WTC11 (cell line): ENCODE results near the gene PTPRN2. TPM values are rescaled to one million over a fixed set of nuclear protein-coding genes. Genes with fewer than 3 reads are reported as not detected.

Source experiments
- ATAC-seq: fragments of 200-7000 bp; cut with Tn5 transposase; 2 replicates; pipeline ENCODE4 v1.10.0; 2021; ENCODE audit warnings: mild to moderate bottlenecking, moderate library complexity
- CTCF ChIA-PET: fragments of 300-600 bp; sonication (Branson Sonifier 250); formaldehyde crosslinking; loops from one replicate; lab custom pipeline; 2021; ENCODE audit warnings: antibody characterized with exemption; lab: Charles Lee
- POLR2A ChIA-PET: fragments of 350-600 bp; sonication (Branson Sonifier 250); formaldehyde crosslinking; loops from one replicate; lab custom pipeline; 2021; ENCODE audit warnings: antibody characterized with exemption; lab: Charles Lee
- DNase-seq: peaks from one replicate; pipeline ENCODE4 v3.0.0; 2021; ENCODE audit warnings: low spot score
- H3K27ac Mint-ChIP-seq: 2 replicates; pipeline ENCODE4 v1.8.0; 2021; ENCODE audit warnings: mixed read lengths
- H3K27me3 Mint-ChIP-seq: 2 replicates; pipeline ENCODE4 v1.8.0; 2021; ENCODE audit warnings: low read depth, mild to moderate bottlenecking, moderate library complexity, mixed read lengths
- H3K36me3 Mint-ChIP-seq: 2 replicates; pipeline ENCODE4 v1.8.0; 2021; ENCODE audit warnings: mixed read lengths
- H3K4me1 Mint-ChIP-seq: 2 replicates; pipeline ENCODE4 v1.8.0; 2022; ENCODE audit warnings: mixed read lengths
- H3K4me3 Mint-ChIP-seq: 2 replicates; pipeline ENCODE4 v1.8.0; 2021; ENCODE audit warnings: mild to moderate bottlenecking, moderate library complexity, mixed read lengths
- H3K9me3 Mint-ChIP-seq: 2 replicates; pipeline ENCODE4 v1.8.0; 2021; ENCODE audit warnings: mixed read lengths
- ATF1 ChIP-seq: sonication (generic); formaldehyde crosslinking; IDR thresholded peaks from 2 replicates; pipeline ENCODE4 v1.8.1; 2023; ENCODE audit warnings: mild to moderate bottlenecking, moderate library complexity, missing genetic modification reagents
- CBFB ChIP-seq: sonication (generic); formaldehyde crosslinking; IDR thresholded peaks from 2 replicates; pipeline ENCODE4 v1.8.1; 2022; ENCODE audit warnings: mild to moderate bottlenecking, low read depth, missing genetic modification reagents
- FOXP1 ChIP-seq: sonication (generic); formaldehyde crosslinking; IDR thresholded peaks from 2 replicates; pipeline ENCODE4 v1.8.0; 2022; ENCODE audit warnings: missing genetic modification reagents, mild to moderate bottlenecking, moderate library complexity, borderline replicate concordance
- GTF2I ChIP-seq: fragments of 250-450 bp; sonication (Bioruptor Pico); conservative IDR thresholded peaks from 2 replicates; pipeline ENCODE4 v1.4.0; 2021; ENCODE audit warnings: mild to moderate bottlenecking
- IRF2 ChIP-seq: sonication (generic); formaldehyde crosslinking; IDR thresholded peaks from 2 replicates; pipeline ENCODE4 v1.8.0; 2022; ENCODE audit warnings: low read depth, missing genetic modification reagents, borderline replicate concordance
- MYBL2 ChIP-seq: sonication (generic); formaldehyde crosslinking; IDR thresholded peaks from 2 replicates; pipeline ENCODE4 v1.8.1; 2023; ENCODE audit warnings: mild to moderate bottlenecking, moderate library complexity, missing genetic modification reagents
- NFATC4 ChIP-seq: fragments of 250-450 bp; sonication (Bioruptor Pico); IDR thresholded peaks from 2 replicates; pipeline ENCODE4 v1.9.0; 2021; ENCODE audit warnings: mild to moderate bottlenecking
- NFE2L1 ChIP-seq: sonication (generic); formaldehyde crosslinking; IDR thresholded peaks from 2 replicates; pipeline ENCODE4 v1.8.1; 2023; ENCODE audit warnings: missing genetic modification reagents
- NFYB ChIP-seq: sonication (generic); formaldehyde crosslinking; conservative IDR thresholded peaks from 2 replicates; pipeline ENCODE4 v1.8.0; 2022; ENCODE audit warnings: low read depth, missing genetic modification reagents
- OVOL2 ChIP-seq: fragments of 250-450 bp; sonication (Bioruptor Pico); IDR thresholded peaks from 2 replicates; pipeline ENCODE4 v1.9.0; 2021; ENCODE audit warnings: mild to moderate bottlenecking, borderline replicate concordance
- SOX15 ChIP-seq: fragments of 250-450 bp; sonication (Bioruptor Pico); IDR thresholded peaks from 2 replicates; pipeline ENCODE4 v1.9.0; 2021; ENCODE audit warnings: mild to moderate bottlenecking
- TEAD1 ChIP-seq: sonication (generic); formaldehyde crosslinking; IDR thresholded peaks from 2 replicates; pipeline ENCODE4 v1.8.0; 2022; ENCODE audit warnings: mild to moderate bottlenecking, missing genetic modification reagents
- TEAD4 ChIP-seq: sonication (generic); formaldehyde crosslinking; IDR thresholded peaks from 2 replicates; pipeline ENCODE4 v1.8.0; 2022; ENCODE audit warnings: mild to moderate bottlenecking, missing genetic modification reagents
- TP53 ChIP-seq: sonication (generic); formaldehyde crosslinking; IDR thresholded peaks from 2 replicates; pipeline ENCODE4 v1.8.1; 2023; ENCODE audit warnings: mild to moderate bottlenecking, missing genetic modification reagents
- ZNF263 ChIP-seq: sonication (generic); formaldehyde crosslinking; IDR thresholded peaks from 2 replicates; pipeline ENCODE4 v1.8.1; 2022; ENCODE audit warnings: low read depth, mild to moderate bottlenecking, moderate library complexity, missing genetic modification reagents
- total RNA-seq: library from RNA; stranded (reverse); gene quantifications from 3 replicates; pipeline ENCODE4 v1.2.3, GENCODE V29; 2021
- TF ChIP-seq, protein P1 (sequence below): sonication (generic); formaldehyde crosslinking; IDR thresholded peaks from 2 replicates; pipeline ENCODE4 v1.8.1; 2023; ENCODE audit warnings: mild to moderate bottlenecking, missing genetic modification reagents, moderate library complexity
- TF ChIP-seq, protein P2 (sequence below): fragments of 250-450 bp; sonication (Bioruptor Pico); IDR thresholded peaks from 2 replicates; pipeline ENCODE4 v1.8.0; 2021; ENCODE audit warnings: mild to moderate bottlenecking
- TF ChIP-seq, protein P3 (sequence below): sonication (generic); formaldehyde crosslinking; IDR thresholded peaks from 2 replicates; pipeline ENCODE4 v1.8.0; 2022; ENCODE audit warnings: mild to moderate bottlenecking, missing genetic modification reagents
- TF ChIP-seq, protein P4 (sequence below): sonication (generic); formaldehyde crosslinking; IDR thresholded peaks from 2 replicates; pipeline ENCODE4 v1.8.0; 2022; ENCODE audit warnings: mild to moderate bottlenecking, missing genetic modification reagents
- TF ChIP-seq, protein P5 (sequence below): sonication (generic); formaldehyde crosslinking; IDR thresholded peaks from 2 replicates; pipeline ENCODE4 v1.8.1; 2022; ENCODE audit warnings: mild to moderate bottlenecking, missing genetic modification reagents, moderate library complexity, borderline replicate concordance
- TF ChIP-seq, protein P6 (sequence below): fragments of 250-450 bp; sonication (Bioruptor Pico); IDR thresholded peaks from 2 replicates; pipeline ENCODE4 v2.1.2; 2022; ENCODE audit warnings: mild to moderate bottlenecking, moderate library complexity
- TF ChIP-seq, protein P7 (sequence below): sonication (generic); formaldehyde crosslinking; conservative IDR thresholded peaks from 2 replicates; pipeline ENCODE4 v1.8.1; 2022; ENCODE audit warnings: mild to moderate bottlenecking, missing genetic modification reagents

Gene PTPRN2
- total RNA-seq, 1 experiment from 2014 or later, result 4.7 TPM

DNA sequence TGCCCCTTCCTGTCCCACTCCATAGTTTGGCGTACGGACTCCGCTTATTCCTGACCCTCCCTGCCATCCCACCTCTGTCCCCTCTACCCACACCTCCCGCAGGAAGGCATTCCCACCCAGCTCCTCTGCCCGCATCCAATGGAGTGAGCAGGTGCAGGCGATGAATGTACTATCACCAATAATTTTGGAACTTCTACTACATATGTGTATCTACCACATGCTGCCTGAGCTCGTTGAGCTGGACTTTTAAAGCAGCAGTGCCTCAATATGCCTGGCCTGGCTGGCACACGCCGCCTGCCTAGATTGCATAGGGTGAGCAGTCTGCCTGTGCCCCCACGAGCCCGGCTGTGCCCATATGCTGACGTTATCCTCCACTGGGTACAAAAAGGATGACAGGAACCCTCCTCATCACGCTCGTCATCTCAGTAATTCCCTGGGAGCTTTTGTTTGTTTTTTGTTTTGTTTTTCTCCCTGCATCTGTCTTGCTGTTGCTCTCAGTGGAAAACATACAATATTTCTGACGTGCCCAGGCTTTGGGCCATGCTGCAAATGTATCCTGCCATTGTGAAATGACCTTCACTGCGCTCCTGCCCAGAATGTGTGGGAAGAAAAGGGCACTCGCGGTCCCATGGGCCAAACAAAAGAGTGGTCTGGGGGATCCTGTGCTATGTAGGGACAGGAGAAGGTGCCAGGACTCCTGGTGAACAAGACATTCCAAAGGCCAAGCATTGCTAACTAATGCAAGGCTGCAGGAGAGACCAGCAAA, 302.8 kb downstream of the PTPRN2 start (continued):
- TF ChIP-seq SOX15 (no peak), NFYB (CRISPR knock-in tag) (no peak), IRF2 (no peak), FOXP1 (CRISPR knock-in tag) (no peak), NFATC4 (no peak), TEAD4 (no peak)
- TF ChIP-seq, protein P1, sequence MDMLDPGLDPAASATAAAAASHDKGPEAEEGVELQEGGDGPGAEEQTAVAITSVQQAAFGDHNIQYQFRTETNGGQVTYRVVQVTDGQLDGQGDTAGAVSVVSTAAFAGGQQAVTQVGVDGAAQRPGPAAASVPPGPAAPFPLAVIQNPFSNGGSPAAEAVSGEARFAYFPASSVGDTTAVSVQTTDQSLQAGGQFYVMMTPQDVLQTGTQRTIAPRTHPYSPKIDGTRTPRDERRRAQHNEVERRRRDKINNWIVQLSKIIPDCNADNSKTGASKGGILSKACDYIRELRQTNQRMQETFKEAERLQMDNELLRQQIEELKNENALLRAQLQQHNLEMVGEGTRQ (CRISPR knock-in tag), result no peak
- TF ChIP-seq, all 79 proteins: peak for 0

DNA sequence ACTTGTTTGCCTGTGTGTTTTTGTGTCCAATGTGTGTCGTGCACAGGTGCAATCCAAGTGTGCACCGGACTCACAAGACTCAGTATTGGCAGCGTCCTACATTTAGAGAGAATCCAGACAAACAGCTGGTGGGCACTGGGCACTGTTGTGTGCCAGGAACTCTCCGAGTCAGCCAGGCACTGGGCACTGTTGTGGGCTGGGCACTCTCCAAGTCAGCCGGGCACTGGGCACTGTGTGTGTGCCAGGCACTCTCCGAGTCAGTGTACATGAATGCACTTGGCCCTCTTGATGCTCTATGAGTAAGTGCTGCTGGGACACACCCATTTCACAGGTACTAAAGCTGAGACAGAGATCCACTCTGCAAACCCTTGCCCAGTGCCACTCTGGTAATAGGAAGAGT, 303.5 kb downstream of the PTPRN2 start:
- no peak for ATAC-seq
- POLR2A ChIA-PET, result no interaction called here
- H3K4me1 Mint-ChIP-seq, result no peaks in the 10 kb centered on the region

DNA sequence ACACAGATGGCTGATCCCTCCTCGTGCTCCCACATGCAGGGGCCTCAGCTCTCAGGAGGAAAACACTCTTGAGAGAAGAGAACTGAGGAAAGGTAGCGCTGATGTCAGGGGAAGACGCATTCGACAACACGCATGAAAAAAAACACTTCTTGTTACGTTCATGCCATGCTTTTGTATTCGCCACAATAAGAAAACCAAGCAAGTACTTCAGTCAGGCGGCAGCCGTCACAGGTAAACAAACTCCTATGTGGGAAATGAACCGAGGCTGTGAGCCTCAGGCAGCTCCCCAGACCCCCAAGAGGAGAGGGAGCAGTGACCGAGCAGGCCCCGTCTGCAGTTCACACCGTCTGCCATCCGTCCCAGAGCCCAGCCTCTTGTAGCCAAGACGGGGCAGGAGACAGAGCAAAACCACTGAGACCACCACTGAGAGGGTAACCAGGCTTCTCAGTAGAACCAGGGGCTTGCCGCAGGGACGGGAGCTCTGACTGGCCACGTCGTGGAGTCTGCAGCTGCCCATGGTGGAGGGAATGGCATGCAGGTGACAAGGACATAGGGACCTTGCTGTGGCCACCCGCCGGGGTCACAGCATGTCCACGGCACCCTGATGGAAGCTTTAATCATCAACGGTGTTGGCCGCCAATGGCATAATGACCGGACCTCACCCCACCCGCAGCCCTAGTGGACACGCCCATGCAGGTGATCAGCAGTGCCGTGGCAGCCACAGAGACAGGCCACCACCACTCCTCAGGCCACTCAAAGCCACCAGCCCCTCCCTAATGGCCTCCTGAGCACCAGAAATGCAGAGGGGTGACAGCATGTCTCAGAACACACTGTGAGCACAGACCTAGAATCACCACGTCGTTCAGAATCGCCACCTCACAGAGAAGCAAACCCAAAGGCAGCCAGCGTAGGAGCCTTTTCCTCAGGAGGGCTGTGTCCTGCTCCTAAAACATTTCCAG, 304.3 kb downstream of the PTPRN2 start:
- no peak overlapping the region; the same call in 1 of the 2 replicates for H3K27ac Mint-ChIP-seq
- H3K4me1 Mint-ChIP-seq, result no peaks in the 10 kb centered on the region
- no peak for ATAC-seq
- peaks cover 27% of the 10 kb centered on the region for H3K9me3 Mint-ChIP-seq
- H3K36me3 Mint-ChIP-seq, result peaks cover 20% of the 10 kb centered on the region
- POLR2A ChIA-PET, result no interaction called here
- H3K27me3 Mint-ChIP-seq, result peaks cover 5% of the 10 kb centered on the region
- CTCF ChIA-PET, result no interaction called here
- H3K4me3 Mint-ChIP-seq, result no peak overlapping the region
- no peak for DNase-seq
- no peak for TF ChIP-seq OVOL2 (CRISPR knock-in tag)
- TF ChIP-seq, protein P1 (CRISPR knock-in tag), result no peak
- no peak for TF ChIP-seq ATF1
- no peak for TF ChIP-seq MYBL2 (CRISPR knock-in tag)
- TF ChIP-seq GTF2I, result no peak
- TF ChIP-seq TP53 (CRISPR knock-in tag), result no peak
- no peak for TF ChIP-seq NFATC4
- TF ChIP-seq, protein P2, sequence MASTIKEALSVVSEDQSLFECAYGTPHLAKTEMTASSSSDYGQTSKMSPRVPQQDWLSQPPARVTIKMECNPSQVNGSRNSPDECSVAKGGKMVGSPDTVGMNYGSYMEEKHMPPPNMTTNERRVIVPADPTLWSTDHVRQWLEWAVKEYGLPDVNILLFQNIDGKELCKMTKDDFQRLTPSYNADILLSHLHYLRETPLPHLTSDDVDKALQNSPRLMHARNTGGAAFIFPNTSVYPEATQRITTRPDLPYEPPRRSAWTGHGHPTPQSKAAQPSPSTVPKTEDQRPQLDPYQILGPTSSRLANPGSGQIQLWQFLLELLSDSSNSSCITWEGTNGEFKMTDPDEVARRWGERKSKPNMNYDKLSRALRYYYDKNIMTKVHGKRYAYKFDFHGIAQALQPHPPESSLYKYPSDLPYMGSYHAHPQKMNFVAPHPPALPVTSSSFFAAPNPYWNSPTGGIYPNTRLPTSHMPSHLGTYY (CRISPR knock-in tag), result no peak
- no peak for TF ChIP-seq NFE2L1 (CRISPR knock-in tag)
- TF ChIP-seq, protein P3, sequence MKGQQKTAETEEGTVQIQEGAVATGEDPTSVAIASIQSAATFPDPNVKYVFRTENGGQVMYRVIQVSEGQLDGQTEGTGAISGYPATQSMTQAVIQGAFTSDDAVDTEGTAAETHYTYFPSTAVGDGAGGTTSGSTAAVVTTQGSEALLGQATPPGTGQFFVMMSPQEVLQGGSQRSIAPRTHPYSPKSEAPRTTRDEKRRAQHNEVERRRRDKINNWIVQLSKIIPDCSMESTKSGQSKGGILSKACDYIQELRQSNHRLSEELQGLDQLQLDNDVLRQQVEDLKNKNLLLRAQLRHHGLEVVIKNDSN (CRISPR knock-in tag), result no peak

More for the DNA sequence above, 303.5 kb downstream of the PTPRN2 start:
- peaks cover 5% of the 10 kb centered on the region for H3K27me3 Mint-ChIP-seq
- no peak for DNase-seq
- no peak for TF ChIP-seq TEAD1 (CRISPR knock-in tag)
- TF ChIP-seq NFE2L1 (CRISPR knock-in tag), result no peak
- TF ChIP-seq, protein P4, sequence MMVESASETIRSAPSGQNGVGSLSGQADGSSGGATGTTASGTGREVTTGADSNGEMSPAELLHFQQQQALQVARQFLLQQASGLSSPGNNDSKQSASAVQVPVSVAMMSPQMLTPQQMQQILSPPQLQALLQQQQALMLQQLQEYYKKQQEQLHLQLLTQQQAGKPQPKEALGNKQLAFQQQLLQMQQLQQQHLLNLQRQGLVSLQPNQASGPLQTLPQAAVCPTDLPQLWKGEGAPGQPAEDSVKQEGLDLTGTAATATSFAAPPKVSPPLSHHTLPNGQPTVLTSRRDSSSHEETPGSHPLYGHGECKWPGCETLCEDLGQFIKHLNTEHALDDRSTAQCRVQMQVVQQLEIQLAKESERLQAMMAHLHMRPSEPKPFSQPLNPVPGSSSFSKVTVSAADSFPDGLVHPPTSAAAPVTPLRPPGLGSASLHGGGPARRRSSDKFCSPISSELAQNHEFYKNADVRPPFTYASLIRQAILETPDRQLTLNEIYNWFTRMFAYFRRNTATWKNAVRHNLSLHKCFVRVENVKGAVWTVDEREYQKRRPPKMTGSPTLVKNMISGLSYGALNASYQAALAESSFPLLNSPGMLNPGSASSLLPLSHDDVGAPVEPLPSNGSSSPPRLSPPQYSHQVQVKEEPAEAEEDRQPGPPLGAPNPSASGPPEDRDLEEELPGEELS (CRISPR knock-in tag), result no peak
- TF ChIP-seq SOX15, result no peak
- TF ChIP-seq ZNF263 (CRISPR knock-in tag), result no peak
- TF ChIP-seq, protein P5, sequence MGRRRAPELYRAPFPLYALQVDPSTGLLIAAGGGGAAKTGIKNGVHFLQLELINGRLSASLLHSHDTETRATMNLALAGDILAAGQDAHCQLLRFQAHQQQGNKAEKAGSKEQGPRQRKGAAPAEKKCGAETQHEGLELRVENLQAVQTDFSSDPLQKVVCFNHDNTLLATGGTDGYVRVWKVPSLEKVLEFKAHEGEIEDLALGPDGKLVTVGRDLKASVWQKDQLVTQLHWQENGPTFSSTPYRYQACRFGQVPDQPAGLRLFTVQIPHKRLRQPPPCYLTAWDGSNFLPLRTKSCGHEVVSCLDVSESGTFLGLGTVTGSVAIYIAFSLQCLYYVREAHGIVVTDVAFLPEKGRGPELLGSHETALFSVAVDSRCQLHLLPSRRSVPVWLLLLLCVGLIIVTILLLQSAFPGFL (CRISPR knock-in tag), result no peak
- TF ChIP-seq CBFB (CRISPR knock-in tag), result no peak
- TF ChIP-seq, protein P6, sequence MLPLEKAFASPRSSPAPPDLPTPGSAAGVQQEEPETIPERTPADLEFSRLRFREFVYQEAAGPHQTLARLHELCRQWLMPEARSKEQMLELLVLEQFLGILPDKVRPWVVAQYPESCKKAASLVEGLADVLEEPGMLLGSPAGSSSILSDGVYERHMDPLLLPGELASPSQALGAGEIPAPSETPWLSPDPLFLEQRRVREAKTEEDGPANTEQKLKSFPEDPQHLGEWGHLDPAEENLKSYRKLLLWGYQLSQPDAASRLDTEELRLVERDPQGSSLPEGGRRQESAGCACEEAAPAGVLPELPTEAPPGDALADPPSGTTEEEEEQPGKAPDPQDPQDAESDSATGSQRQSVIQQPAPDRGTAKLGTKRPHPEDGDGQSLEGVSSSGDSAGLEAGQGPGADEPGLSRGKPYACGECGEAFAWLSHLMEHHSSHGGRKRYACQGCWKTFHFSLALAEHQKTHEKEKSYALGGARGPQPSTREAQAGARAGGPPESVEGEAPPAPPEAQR, result no peak
- TF ChIP-seq, protein P7, sequence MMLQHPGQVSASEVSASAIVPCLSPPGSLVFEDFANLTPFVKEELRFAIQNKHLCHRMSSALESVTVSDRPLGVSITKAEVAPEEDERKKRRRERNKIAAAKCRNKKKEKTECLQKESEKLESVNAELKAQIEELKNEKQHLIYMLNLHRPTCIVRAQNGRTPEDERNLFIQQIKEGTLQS (CRISPR knock-in tag), result no peak
- H3K27ac Mint-ChIP-seq, result no peak overlapping the region
- CTCF ChIA-PET, result no interaction called here
- peaks cover 28% of the 10 kb centered on the region for H3K36me3 Mint-ChIP-seq
- H3K9me3 Mint-ChIP-seq, result peaks cover 35% of the 10 kb centered on the region
- H3K4me3 Mint-ChIP-seq, result no peak overlapping the region
